DND-41 (cell line): ENCODE data around the gene PLPP3.

Experiments
- EZH2 ChIP-seq: IDR thresholded peaks from 3 replicates; pipeline ENCODE4 v1.6.1; 2012; ENCODE audit warnings: borderline replicate concordance, low read depth, mild to moderate bottlenecking, moderate library complexity, low read length, inconsistent platforms; ENCODE audit not compliant: severe bottlenecking
- TF ChIP-seq, protein P1 (sequence below): IDR thresholded peaks from 2 replicates; pipeline ENCODE4 v1.5.1; 2012; ENCODE audit warnings: borderline replicate concordance, low read length, moderate library complexity, mild to moderate bottlenecking; ENCODE audit not compliant: poor library complexity, severe bottlenecking; ENCODE audit errors: extremely low read depth

DNA sequence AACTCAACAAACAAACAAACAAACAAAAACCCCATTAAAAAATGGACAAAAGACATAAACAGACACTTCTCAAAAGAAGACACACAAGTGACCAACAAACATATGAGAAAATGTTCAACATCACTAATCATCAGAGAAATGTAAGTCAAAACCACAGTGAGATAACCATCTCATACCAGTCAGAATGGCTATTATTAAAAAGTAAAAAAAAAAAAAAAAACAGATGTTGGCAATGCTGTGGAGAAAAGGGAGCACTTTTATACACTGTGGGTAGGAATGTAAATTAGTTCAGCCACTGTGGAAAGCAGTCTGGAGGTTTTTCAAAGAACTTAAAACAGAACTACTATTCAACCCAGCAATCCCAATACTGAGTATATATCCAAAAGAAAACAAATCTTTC lies 94.7 kb downstream of the PLPP3 start:
- TF ChIP-seq, protein P1, sequence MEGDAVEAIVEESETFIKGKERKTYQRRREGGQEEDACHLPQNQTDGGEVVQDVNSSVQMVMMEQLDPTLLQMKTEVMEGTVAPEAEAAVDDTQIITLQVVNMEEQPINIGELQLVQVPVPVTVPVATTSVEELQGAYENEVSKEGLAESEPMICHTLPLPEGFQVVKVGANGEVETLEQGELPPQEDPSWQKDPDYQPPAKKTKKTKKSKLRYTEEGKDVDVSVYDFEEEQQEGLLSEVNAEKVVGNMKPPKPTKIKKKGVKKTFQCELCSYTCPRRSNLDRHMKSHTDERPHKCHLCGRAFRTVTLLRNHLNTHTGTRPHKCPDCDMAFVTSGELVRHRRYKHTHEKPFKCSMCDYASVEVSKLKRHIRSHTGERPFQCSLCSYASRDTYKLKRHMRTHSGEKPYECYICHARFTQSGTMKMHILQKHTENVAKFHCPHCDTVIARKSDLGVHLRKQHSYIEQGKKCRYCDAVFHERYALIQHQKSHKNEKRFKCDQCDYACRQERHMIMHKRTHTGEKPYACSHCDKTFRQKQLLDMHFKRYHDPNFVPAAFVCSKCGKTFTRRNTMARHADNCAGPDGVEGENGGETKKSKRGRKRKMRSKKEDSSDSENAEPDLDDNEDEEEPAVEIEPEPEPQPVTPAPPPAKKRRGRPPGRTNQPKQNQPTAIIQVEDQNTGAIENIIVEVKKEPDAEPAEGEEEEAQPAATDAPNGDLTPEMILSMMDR = no peak
- TF ChIP-seq EZH2 = no peak
